ENCODE measurements around the gene CASQ1.

The CASQ1 gene

DNA sequence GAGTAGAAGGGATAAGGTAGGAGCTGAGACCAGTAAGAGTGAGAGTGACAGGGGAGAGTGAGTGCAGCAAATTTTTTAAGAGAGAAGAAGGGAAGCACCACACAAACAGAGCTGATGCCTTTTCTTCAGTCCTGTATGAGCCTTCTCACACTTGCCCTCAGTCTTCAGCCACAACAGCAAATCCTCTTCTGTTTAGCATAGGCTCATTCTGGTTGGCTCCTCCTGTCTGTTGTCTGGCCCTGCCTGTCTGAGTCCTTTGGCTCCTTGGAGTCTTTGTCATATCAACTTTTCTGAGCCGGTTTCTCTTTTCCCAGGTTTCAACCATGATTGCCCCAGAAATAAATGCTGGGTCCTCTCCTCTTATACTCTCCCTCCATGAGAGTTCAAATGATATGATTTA lies 12.7 kb upstream of the CASQ1 start:
- TF ChIP-seq MYC (IDR thresholded peaks at IDR 0.05; ENCODE audit: low read depth, low read length) (no peak), CTCF (IDR thresholded peaks at IDR 0.05; ENCODE audit: low read depth, low read length) (no peak), POLR2A (IDR thresholded peaks at IDR 0.05; ENCODE audit: extremely low read depth, insufficient read length) (no peak)
- TF ChIP-seq, protein P1, sequence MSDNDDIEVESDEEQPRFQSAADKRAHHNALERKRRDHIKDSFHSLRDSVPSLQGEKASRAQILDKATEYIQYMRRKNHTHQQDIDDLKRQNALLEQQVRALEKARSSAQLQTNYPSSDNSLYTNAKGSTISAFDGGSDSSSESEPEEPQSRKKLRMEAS (IDR thresholded peaks at IDR 0.05; ENCODE audit: low read depth, low read length) = no peak
- no peak overlapping the region for H3K4me3 ChIP-seq (ENCODE audit: low read depth, low read length)
- no peak for DNase-seq (ENCODE audit: low read depth)

DNA sequence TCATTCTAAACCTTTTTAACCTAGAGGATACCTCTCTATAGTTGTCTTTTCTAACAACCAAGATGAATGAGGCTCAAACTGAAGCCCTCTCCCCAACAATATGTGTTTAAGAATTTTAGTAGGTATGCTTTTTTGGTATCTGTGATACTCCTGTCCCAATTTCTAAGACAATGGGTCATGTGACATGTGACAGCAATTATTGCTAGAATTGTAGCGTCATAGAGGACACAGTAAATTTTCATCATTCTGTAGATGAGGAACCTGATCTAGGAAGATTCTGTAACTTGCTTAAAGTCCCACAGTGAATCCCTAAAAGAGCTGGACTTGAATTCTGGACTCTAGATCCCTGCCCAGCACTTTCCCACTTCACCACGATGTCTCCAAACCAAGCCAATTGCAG lies 11.6 kb upstream of the CASQ1 start:
- no peak for TF ChIP-seq POLR2A (IDR thresholded peaks at IDR 0.05; ENCODE audit: extremely low read depth, insufficient read length)
- H3K4me3 ChIP-seq (ENCODE audit: low read depth, low read length) = no peak overlapping the region
- no peak for DNase-seq (ENCODE audit: low read depth)

GRCh38 chr1:160179336-160179735 lies 11.0 kb upstream of the CASQ1 start:
- TF ChIP-seq POLR2A (IDR thresholded peaks at IDR 0.05; ENCODE audit: extremely low read depth, insufficient read length) (no peak), CTCF (IDR thresholded peaks at IDR 0.05; ENCODE audit: low read depth, low read length) (no peak), MYC (IDR thresholded peaks at IDR 0.05; ENCODE audit: low read depth, low read length) (no peak)
- TF ChIP-seq, protein P1 (IDR thresholded peaks at IDR 0.05; ENCODE audit: low read depth, low read length) = no peak
- H3K4me3 ChIP-seq (ENCODE audit: low read depth, low read length) = no peak overlapping the region
- no peak for DNase-seq (ENCODE audit: low read depth)

GRCh38 chr1:160186246-160186645 lies 4.1 kb upstream of the CASQ1 start:
- TF ChIP-seq MYC (IDR thresholded peaks at IDR 0.05; ENCODE audit: low read depth, low read length) = no peak
- TF ChIP-seq POLR2A (IDR thresholded peaks at IDR 0.05; ENCODE audit: extremely low read depth, insufficient read length) = no peak
- TF ChIP-seq CTCF (IDR thresholded peaks at IDR 0.05; ENCODE audit: low read depth, low read length) = no peak
- TF ChIP-seq, protein P1 (IDR thresholded peaks at IDR 0.05; ENCODE audit: low read depth, low read length) = no peak
- no peak overlapping the region for H3K4me3 ChIP-seq (ENCODE audit: low read depth, low read length)
- no peak for DNase-seq (ENCODE audit: low read depth)

DNA sequence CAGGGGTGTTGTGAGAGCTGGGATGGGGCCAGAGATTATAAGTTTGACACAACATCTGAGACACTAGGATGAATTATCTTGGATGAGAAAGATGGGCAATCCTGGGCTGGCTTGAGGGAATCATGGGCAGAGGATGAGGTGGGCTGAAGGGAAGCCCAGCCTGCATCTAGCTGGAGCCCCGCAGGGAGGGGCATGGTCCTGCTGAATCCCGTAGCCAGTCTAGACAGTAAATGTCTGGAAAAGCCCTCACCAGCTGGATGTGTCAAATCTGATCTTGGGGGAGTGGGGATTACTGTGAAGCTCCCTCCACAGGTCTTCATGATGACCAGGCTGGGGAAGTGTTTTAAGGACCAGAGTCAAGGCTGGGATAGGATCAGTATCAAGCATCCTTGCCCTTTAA lies 3.6 kb upstream of the CASQ1 start:
- DNase-seq (ENCODE audit: low read depth) = no peak
- no peak overlapping the region for H3K4me3 ChIP-seq (ENCODE audit: low read depth, low read length)
- TF ChIP-seq MYC (IDR thresholded peaks at IDR 0.05; ENCODE audit: low read depth, low read length) (no peak), POLR2A (IDR thresholded peaks at IDR 0.05; ENCODE audit: extremely low read depth, insufficient read length) (no peak), CTCF (IDR thresholded peaks at IDR 0.05; ENCODE audit: low read depth, low read length) (no peak)
- TF ChIP-seq, protein P1 (IDR thresholded peaks at IDR 0.05; ENCODE audit: low read depth, low read length) = no peak

DNA sequence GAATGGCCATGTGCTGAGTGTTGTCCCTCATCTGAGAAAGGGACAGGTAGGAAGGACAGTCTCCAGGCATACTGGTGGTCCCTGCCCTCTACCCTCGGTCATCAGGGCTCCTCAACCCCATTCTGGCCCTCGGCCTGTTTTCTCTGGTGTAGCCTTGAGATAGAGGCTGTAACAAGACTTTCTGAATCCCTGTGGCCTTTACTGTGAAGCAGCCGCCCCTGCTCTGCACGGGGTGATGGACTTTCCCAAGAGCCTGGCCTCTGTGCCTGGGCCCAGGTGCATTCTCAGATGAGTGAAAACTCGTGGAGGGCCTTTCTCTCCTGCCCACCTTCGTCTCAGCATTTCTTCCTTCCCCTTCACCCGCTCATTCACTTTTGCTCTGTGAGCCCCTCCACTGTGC lies 3.0 kb upstream of the CASQ1 start:
- no peak for TF ChIP-seq CTCF (IDR thresholded peaks at IDR 0.05; ENCODE audit: low read depth, low read length)
- TF ChIP-seq MYC (IDR thresholded peaks at IDR 0.05; ENCODE audit: low read depth, low read length) = no peak
- TF ChIP-seq, protein P1 (IDR thresholded peaks at IDR 0.05; ENCODE audit: low read depth, low read length) = no peak
- TF ChIP-seq POLR2A (IDR thresholded peaks at IDR 0.05; ENCODE audit: extremely low read depth, insufficient read length) = no peak
- no peak for DNase-seq (ENCODE audit: low read depth)
- H3K4me3 ChIP-seq (ENCODE audit: low read depth, low read length) = no peak overlapping the region
